SU-DHL-6 (cell line): ENCODE results near the gene TULP4.

ENCODE experiments used
- EZH2phosphoT487 ChIP-seq: fragments of 200-600 bp; sonication (generic), shearing (Covaris generic); conservative IDR thresholded peaks from 2 replicates; pipeline ENCODE4 v1.6.1; 2018; ENCODE audit warnings: mild to moderate bottlenecking, antibody characterized with exemption, low read length, moderate library complexity, mixed read lengths
- TF ChIP-seq, protein P1 (sequence below): fragments of 200-600 bp; sonication (generic); IDR thresholded peaks from one replicate; pipeline ENCODE4 v1.5.1; 2017; ENCODE audit warnings: antibody characterized with exemption, mild to moderate bottlenecking, low read length, moderate library complexity; ENCODE audit not compliant: insufficient read depth, poor library complexity, severe bottlenecking

GRCh38 chr6:158459726-158460125 is 147.5 kb downstream of the TULP4 start:
- TF ChIP-seq, protein P1, sequence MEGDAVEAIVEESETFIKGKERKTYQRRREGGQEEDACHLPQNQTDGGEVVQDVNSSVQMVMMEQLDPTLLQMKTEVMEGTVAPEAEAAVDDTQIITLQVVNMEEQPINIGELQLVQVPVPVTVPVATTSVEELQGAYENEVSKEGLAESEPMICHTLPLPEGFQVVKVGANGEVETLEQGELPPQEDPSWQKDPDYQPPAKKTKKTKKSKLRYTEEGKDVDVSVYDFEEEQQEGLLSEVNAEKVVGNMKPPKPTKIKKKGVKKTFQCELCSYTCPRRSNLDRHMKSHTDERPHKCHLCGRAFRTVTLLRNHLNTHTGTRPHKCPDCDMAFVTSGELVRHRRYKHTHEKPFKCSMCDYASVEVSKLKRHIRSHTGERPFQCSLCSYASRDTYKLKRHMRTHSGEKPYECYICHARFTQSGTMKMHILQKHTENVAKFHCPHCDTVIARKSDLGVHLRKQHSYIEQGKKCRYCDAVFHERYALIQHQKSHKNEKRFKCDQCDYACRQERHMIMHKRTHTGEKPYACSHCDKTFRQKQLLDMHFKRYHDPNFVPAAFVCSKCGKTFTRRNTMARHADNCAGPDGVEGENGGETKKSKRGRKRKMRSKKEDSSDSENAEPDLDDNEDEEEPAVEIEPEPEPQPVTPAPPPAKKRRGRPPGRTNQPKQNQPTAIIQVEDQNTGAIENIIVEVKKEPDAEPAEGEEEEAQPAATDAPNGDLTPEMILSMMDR, result no peak
- TF ChIP-seq EZH2phosphoT487, result no peak
